ENCODE results near the gene B3GALT4.
"Not testable (repeated sequence)": the region's sequence is repeated elsewhere in the genome, so short reads cannot be mapped to it uniquely, and the experiment has no call there.

B3GALT4 gene

DNA sequence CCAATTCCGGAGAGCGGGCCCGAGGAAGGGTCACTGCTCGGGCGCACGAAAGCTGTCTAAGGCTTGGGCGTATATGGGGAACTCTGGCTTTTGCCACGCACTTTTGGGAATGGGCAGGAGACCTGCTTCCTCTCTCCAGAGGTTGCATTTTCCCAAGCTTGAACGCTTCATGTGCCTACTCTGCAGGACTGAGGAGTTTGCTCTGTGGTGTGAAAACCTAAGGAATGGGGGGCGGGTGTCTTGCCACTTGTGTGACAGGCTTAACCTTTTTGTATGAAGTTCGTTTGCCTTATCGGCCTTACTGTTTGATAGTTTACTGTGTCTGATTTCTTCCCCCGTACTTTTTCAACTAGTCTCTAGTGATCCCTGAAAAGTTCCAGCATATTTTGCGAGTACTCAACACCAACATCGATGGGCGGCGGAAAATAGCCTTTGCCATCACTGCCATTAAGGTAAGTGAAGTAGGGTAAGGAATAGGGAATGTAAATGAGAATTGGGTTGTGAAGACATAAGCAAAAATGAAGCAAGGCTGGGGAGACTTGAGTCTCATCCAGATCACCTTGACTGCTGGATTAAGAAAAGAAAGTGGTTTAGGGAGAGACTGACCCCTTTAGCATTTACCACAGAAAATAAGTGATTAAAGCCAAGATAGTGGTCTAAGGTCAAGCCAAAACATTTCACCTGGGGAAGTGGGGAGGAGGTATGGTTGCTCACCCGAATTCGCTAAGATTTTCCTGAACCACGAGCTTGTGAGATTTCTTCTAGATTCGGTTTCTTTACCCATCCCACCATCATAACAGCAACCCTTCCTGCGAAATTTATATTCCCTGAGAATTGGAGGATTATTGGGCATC, 4.4 kb upstream of the B3GALT4 start:
- Histone ChIP-seq H3K4me2 (ENCODE audit: low read depth, low read length, poor library complexity, severe bottlenecking) (peak overlapping the region; percentile 88), H3K9me2 (replicated peaks; ENCODE audit: insufficient read depth, low read length) (no peaks in the 10 kb centered on the region), H3K79me2 (ENCODE audit: insufficient read depth, low read length) (peaks cover 45% of the 10 kb centered on the region), H3K9me3 (ENCODE audit: insufficient read depth, low read length) (no peaks in the 10 kb centered on the region), H3K27me3 (ENCODE audit: low read length) (no peaks in the 10 kb centered on the region), H3K4me3 (ENCODE audit: insufficient read depth, low read length, poor library complexity, severe bottlenecking) (peak overlapping the region; percentile 76), H3K36me3 (ENCODE audit: low read length) (peaks cover 31% of the 10 kb centered on the region), H3K9ac (ENCODE audit: low read length) (peak overlapping the region; percentile 75), H3F3A (ENCODE audit: insufficient read depth) (peaks cover 62% of the 10 kb centered on the region), H4K20me1 (ENCODE audit: low read depth, low read length) (peaks cover 16% of the 10 kb centered on the region), H2AFZ (ENCODE audit: low read depth, low read length, severe bottlenecking) (no peak overlapping the region), H3K27ac (ENCODE audit: low read depth, low read length) (peak overlapping the region; percentile 90)
- TF ChIP-seq, protein P1, sequence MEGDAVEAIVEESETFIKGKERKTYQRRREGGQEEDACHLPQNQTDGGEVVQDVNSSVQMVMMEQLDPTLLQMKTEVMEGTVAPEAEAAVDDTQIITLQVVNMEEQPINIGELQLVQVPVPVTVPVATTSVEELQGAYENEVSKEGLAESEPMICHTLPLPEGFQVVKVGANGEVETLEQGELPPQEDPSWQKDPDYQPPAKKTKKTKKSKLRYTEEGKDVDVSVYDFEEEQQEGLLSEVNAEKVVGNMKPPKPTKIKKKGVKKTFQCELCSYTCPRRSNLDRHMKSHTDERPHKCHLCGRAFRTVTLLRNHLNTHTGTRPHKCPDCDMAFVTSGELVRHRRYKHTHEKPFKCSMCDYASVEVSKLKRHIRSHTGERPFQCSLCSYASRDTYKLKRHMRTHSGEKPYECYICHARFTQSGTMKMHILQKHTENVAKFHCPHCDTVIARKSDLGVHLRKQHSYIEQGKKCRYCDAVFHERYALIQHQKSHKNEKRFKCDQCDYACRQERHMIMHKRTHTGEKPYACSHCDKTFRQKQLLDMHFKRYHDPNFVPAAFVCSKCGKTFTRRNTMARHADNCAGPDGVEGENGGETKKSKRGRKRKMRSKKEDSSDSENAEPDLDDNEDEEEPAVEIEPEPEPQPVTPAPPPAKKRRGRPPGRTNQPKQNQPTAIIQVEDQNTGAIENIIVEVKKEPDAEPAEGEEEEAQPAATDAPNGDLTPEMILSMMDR (IDR thresholded peaks at IDR 0.05; ENCODE audit: insufficient read depth, low read length, poor library complexity, severe bottlenecking): no peak
- TF ChIP-seq EZH2phosphoT487 (conservative IDR thresholded peaks at IDR 0.05; ENCODE audit: low read length): no peak

DNA sequence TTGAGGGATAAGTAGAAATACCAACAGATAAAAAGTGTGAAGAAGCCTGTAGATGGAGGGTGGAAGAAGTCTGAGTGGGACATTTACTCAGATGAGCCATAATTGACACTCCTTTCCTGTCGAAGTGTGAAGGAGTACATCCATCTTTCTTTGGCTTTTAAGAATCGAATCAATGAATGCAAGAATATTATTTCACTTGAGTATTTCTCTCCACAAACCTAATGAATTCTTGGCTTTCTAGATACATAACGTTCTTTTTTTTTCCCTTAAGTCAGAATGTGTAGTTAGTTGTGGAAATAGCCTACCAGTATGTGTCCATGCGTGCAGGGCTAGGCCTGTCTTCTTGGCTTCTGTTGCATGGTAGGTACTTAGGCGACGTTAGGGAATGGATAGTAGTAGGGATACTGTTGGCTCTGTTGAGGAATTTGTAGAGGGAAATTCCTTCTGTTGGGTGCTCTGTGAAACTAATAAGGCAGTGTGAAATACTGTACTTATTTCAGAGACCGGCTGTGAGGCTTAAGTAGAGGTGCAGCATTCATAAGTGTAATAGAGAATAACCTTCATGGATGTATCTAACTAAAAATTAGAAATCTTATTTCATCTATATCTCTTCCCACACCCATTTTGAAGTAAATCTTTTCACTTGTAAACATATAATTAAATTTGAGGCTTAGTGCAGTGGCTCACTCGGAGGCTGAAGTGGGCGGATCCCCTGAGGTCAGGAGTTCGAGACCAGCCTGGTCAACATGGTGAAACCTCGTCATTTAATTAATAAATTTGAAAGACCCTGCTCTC, 3.6 kb upstream of the B3GALT4 start:
- peak overlapping the region; percentile 90 for H3K27ac ChIP-seq (ENCODE audit: low read depth, low read length)
- H3K27me3 ChIP-seq (ENCODE audit: low read length): no peaks in the 10 kb centered on the region
- no peaks in the 10 kb centered on the region for H3K9me2 ChIP-seq (replicated peaks; ENCODE audit: insufficient read depth, low read length)
- H3K9me3 ChIP-seq (ENCODE audit: insufficient read depth, low read length): no peaks in the 10 kb centered on the region
- TF ChIP-seq, protein P1 (IDR thresholded peaks at IDR 0.05; ENCODE audit: insufficient read depth, low read length, poor library complexity, severe bottlenecking): no peak
- TF ChIP-seq EZH2phosphoT487 (conservative IDR thresholded peaks at IDR 0.05; ENCODE audit: low read length): no peak
- peak overlapping the region; percentile 76 for H3K4me3 ChIP-seq (ENCODE audit: insufficient read depth, low read length, poor library complexity, severe bottlenecking)
- peaks cover 45% of the 10 kb centered on the region for H3K79me2 ChIP-seq (ENCODE audit: insufficient read depth, low read length)
- no peak overlapping the region for H2AFZ ChIP-seq (ENCODE audit: low read depth, low read length, severe bottlenecking)
- peak overlapping the region; percentile 88 for H3K4me2 ChIP-seq (ENCODE audit: low read depth, low read length, poor library complexity, severe bottlenecking)
- H4K20me1 ChIP-seq (ENCODE audit: low read depth, low read length): peaks cover 16% of the 10 kb centered on the region
- H3F3A ChIP-seq (ENCODE audit: insufficient read depth): peaks cover 71% of the 10 kb centered on the region
- peaks cover 31% of the 10 kb centered on the region for H3K36me3 ChIP-seq (ENCODE audit: low read length)
- peak overlapping the region; percentile 75 for H3K9ac ChIP-seq (ENCODE audit: low read length)

DNA sequence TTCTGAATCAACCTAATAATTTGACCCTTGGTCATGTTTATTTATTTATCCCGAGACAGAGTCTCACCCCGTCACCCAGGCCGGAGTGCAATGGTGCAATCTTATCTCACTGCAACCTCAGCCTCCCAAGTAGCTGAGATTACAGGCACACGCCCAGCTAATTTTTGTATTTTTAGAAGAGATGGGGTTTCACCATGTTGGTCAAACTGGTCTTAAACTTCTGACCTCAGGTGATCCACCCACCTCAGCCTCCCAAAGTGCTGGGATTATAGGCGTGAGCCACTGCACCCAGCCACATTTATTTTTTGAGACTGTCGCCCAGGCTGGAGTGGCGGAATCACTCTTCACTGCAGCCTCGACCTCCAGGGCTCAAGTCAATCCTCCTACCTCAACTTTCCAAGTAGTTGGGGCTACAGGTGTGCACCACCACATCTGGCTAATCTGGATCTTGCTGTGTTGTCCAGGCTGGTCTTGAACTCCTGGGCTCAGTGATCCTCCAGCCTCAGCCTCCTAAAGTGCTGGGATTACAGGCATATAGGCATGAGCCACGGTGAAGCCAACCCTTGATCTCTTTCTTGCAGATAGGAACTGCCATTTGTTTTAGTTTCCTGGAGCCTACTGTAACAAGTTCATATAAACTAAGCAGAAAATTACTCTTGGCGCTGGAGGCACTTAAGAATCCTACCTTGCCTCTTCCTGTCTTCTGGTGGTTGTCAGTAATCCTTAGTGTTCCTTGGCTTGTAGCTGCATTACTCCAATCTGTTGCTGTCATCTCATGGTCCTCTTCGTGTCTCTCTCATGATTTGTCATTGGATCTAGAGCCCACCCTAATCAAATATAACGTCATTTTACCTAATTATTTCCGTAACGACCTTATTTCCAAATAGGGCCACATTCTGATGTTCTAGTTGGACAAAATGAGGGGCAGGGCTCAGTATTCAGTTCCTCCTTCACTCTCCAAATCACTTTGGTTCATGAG, 2.7 kb upstream of the B3GALT4 start:
- H3F3A ChIP-seq (ENCODE audit: insufficient read depth): peaks cover 76% of the 10 kb centered on the region
- peaks cover 31% of the 10 kb centered on the region for H3K36me3 ChIP-seq (ENCODE audit: low read length)

DNA sequence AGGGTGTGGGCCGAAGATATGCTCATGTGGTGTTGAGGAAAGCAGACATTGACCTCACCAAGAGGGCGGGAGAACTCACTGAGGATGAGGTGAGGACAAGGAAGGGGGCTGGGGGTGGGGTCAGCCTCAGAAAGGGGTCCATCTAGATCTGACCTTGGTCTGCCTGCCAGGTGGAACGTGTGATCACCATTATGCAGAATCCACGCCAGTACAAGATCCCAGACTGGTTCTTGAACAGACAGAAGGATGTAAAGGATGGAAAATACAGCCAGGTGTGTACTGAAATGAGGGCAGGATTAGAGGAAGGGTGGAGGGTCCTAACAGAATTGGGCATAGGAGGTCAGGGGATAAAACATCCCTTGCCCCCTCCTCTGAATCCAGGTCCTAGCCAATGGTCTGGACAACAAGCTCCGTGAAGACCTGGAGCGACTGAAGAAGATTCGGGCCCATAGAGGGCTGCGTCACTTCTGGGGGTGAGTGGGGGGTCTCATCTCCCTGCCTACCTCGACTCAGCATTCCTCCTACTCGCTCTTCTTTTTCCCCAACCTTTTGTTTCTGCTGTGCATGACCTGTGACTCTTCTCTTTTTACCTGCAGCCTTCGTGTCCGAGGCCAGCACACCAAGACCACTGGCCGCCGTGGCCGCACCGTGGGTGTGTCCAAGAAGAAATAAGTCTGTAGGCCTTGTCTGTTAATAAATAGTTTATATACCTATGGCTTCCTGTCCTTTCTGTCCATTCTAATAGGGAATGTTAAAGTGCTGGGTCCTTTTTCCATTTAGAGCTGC, 935 bp upstream of the B3GALT4 start:
- Histone ChIP-seq H3K79me2 (ENCODE audit: insufficient read depth, low read length) (peaks cover 42% of the 10 kb centered on the region), H3K4me2 (ENCODE audit: low read depth, low read length, poor library complexity, severe bottlenecking) (peak overlapping the region; percentile 88), H3K9ac (ENCODE audit: low read length) (peak overlapping the region; percentile 75), H3K4me3 (ENCODE audit: insufficient read depth, low read length, poor library complexity, severe bottlenecking) (peak overlapping the region; percentile 76), H4K20me1 (ENCODE audit: low read depth, low read length) (peaks cover 16% of the 10 kb centered on the region), H3K27ac (ENCODE audit: low read depth, low read length) (peak overlapping the region; percentile 90), H3K36me3 (ENCODE audit: low read length) (peaks cover 31% of the 10 kb centered on the region), H3F3A (ENCODE audit: insufficient read depth) (peaks cover 73% of the 10 kb centered on the region)
- not testable (repeated sequence) for H3K9me3 ChIP-seq (ENCODE audit: insufficient read depth, low read length); H2AFZ ChIP-seq (ENCODE audit: low read depth, low read length, severe bottlenecking); H3K27me3 ChIP-seq (ENCODE audit: low read length); H3K9me2 ChIP-seq (replicated peaks; ENCODE audit: insufficient read depth, low read length)

More for the DNA sequence above, 2.7 kb upstream of the B3GALT4 start:
- H3K27me3 ChIP-seq (ENCODE audit: low read length): no peaks in the 10 kb centered on the region
- peaks cover 45% of the 10 kb centered on the region for H3K79me2 ChIP-seq (ENCODE audit: insufficient read depth, low read length)
- H3K4me2 ChIP-seq (ENCODE audit: low read depth, low read length, poor library complexity, severe bottlenecking): peak overlapping the region; percentile 88
- TF ChIP-seq EZH2phosphoT487 (conservative IDR thresholded peaks at IDR 0.05; ENCODE audit: low read length): no peak
- TF ChIP-seq, protein P1 (IDR thresholded peaks at IDR 0.05; ENCODE audit: insufficient read depth, low read length, poor library complexity, severe bottlenecking): no peak
- H3K27ac ChIP-seq (ENCODE audit: low read depth, low read length): peak overlapping the region; percentile 90
- H3K9me2 ChIP-seq (replicated peaks; ENCODE audit: insufficient read depth, low read length): no peaks in the 10 kb centered on the region
- peak overlapping the region; percentile 76 for H3K4me3 ChIP-seq (ENCODE audit: insufficient read depth, low read length, poor library complexity, severe bottlenecking)
- no peak overlapping the region for H2AFZ ChIP-seq (ENCODE audit: low read depth, low read length, severe bottlenecking)
- H4K20me1 ChIP-seq (ENCODE audit: low read depth, low read length): peaks cover 16% of the 10 kb centered on the region
- H3K9me3 ChIP-seq (ENCODE audit: insufficient read depth, low read length): no peaks in the 10 kb centered on the region
- H3K9ac ChIP-seq (ENCODE audit: low read length): peak overlapping the region; percentile 75
